ENCODE measurements around the gene GABBR2.
"Not testable (repeated sequence)": the region's sequence is repeated elsewhere in the genome, so short reads cannot be mapped to it uniquely, and the experiment has no call there.

GABBR2 gene

DNA sequence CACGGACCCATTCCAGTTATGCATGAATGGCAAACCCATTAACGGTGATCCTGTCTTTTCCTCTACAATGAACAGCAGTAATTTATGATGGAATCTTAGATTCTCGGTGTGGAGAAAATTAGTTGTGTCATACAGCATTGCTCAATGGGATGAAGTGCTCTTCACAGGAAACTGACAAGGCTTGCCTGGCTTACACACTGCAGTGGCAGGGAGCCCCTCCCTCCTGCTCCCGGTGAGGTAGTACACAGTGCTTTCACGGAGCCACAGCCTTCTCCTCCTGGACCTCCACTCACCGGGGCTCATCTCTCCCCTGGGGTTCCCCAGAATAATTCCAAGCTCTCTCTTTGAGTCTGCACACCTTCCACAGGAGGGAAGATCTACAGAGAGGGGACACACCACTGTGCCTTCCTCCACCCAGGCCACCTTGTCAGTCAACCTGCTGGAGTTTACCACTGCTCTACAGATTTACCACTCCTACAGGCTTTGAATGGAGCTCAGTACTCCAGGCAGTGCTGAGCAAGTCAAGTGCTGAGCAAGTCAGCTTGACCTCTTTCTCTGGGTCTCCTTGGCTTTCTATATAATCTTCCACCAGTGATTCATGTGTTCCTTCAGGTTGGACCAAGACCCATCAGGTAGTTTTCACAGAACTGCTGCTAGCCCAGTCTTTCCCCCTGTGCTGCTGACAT is 394.2 kb downstream of the GABBR2 start:
- FAIRE-seq = no peak

DNA sequence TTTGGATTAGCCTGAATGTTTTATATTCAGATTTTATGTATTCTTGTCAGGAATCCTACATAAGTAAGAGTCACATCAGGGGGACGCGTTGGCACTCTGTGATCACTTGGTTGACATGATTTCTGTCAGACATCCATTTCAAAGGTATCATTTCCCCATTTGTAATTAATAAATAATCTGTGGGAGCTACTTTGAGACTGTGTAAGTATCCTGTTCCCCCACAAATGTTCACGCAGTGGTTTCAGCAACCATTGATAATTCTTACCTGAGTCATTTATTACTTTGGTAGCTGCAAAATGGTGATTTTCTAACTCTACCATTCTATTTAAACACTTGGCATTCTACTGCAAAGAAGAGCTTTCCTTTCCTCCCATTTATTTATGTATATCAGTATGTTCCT is 396.4 kb downstream of the GABBR2 start:
- no peak for FAIRE-seq

DNA sequence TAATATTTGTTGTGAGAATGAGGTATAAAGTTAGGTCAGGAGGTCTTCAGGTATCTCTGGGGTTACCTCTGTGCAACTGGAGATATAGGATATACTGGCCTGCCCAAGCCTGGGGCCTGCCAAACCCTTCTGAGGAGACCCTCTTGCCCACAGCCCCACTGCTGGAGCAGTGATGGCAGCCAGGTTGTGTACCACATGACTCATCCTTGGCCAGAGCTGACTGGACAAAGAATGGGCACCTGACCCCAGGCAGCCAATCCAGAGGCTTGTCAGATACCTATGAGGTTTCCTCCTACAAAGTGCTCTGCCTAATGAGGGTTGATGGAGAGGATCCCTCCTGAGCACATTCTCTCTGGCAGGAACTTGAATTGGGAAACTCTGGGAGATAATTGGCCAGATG is 397.2 kb downstream of the GABBR2 start:
- no peak for FAIRE-seq

DNA sequence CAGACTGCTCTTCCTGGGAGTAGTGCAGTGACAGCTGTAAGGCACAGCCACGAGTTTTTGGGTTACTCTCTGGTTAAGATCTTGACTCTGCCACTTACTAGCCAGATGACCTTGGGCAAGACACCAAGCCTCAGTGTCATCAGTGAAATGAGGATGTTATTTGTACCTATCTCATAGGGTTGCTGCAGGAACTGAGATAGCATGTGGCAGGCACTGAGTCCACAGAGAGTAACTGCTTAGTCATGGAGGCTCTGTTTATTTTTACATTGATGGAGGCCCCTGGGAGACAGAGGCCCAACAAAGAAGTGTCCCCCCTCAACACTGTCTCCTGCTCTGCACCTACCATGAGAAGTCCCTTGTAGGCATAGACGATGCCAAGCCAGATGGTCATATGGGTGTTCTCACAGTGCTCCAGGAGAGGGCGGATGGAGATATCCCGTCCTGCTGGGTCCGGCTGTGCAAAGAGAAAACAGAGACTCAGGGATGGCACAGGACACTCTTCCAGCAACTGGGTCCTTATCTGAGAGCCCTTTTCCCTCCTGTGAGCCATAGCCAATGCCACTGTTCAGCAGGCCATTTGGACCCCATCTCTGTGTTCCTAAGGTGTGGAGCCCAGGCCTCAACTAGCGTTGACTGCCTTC is 397.9 kb downstream of the GABBR2 start:
- FAIRE-seq = no peak

DNA sequence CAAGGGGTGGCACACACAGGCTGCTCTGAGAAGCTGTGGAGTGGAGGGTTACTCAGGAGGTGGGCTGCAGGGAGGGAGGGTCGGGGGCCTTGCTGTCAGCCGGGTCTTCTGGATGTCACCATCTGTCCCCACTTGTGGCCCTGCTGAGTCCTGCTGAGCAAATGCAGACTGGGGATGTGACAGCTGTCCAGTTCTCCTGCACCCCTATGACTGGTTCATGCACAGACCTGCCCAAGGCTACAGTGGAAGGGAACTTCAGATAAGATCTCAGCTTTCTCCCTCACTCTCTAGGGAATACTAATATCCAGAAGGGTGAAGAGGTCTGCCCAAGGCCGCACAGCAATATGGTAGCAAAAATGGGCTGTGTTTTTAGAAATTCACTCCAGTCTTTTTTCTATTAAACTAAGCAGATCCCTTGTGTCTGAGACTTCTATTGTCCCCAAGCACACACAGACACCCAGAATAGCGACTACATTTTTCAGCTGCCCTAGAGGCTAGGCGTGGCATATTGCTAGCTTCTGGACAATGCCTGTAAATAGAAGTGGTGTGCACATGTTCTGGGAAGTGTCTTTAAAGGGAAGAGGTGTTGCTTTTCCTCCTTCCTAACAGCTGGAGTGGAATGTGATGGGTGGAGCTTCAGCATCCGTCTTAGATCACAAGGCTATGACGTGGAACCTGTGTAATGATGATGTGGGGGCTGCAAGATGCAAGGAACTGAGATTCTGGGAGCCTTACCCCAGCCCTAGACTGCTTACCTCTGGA is 402.2 kb downstream of the GABBR2 start:
- FAIRE-seq = no peak

DNA sequence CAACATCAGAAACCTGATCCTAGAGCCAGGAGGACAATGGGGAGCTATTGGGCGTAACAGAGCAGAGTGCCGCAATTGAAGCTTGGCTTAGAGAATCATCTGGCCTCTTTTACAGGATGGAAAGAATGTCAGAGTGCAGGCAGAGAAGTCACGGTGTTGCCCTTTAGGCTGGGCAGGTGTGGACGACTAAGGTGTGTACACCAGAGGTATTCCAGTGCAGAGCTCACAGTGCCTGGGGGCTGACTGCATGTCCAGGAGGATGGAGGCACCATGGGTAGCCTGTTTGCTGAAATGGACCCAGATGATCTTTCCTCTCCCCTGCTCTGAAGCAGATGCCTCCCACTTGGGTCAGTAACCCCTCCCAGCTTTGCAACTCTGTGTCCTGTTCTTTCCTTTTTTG is 404.4 kb downstream of the GABBR2 start:
- no peak for FAIRE-seq

DNA sequence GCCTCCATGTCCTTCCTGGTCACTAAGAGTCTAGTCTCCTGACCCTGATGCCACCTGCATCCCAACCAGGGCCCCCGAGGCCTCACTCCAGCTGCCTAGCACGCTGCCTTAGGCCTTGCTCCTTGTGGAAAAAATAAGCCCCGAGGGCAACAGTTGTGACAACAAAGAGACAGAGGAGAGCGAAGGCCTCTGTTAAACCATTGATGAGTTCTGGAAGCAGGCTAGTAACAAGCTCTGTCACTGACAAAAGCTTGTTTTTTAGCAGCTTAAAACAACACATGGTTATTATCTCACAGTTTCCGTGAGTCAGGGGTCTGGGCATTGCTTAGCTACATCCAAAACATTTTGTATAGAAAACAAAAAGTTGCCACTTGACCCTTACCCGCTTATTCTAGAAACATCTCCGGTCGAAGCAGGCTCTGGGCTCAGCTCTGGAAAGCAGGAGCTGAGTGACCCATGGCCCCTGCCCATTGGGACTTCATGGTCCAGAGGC is 405.1 kb downstream of the GABBR2 start:
- no peak for FAIRE-seq

DNA sequence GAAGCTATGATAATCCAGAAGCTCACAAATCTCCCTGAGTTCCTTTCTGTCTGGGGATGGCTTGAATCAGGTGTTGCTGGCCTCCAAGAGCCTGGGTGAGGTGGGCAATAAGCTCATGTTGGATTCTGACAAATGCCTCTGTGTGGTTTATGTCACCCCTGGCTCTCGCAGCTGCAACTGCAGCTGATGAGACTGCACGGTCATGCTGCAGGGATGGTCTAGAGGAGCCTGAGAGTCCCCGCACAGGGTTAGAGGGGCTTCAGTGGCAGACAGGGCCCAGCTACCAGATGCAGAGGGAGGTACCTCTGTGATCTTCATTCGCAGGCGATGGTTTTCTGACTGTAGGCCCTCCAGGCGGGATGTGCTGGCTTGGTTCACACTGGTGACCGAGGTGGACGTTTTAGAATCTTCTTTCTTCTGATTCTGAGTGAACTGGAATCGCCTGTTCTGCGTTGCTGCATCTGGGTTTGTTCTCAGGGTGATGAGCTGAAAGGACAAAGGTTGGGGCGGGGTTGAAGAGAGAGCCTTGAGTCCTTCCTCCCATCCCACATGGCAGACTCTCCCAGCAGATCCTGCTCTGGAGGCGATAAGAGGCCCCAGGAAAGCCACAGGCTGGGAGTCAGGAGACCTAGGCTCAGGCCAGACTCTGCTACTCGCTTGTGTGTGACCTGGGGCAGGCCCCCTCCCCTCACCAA is 405.6 kb downstream of the GABBR2 start:
- no peak for FAIRE-seq

DNA sequence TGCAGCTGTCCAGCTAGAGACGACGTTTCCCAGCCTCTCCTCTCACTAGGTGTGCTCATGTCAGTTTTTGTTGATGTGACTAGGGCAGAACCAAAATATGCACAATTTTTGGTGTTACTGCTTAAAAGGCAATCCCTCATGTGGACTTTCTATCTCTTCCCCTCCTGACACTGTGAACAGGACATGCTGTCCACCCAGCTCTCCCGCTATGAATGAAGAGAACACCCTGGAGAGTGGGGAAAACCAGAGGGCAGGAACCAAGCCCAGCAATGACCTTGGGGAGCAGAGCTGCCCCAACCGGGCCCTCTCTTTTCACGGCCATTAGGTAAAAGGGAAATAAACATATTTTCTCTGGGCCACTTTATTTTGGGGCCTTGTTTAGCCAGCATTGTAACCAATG is 406.6 kb downstream of the GABBR2 start:
- FAIRE-seq = no peak

DNA sequence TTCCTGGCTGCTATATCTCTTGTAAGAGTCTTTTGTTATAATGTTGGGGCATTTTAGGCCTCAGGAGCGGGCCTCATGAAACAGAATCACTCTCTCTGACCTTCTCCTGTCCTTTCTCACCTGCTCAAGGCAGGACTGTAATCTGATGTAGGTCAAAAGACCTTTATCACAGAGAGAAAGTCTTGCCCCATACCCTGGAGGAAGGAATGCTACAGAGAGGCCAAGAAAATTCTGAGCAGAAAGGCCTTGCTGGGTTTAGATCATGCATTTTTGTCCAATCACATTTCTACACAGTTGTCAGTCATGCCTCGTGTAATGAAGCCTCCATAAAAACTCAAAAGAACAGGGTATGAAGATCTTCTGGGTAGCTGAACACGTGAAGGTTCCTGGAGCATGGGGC is 408.1 kb downstream of the GABBR2 start:
- FAIRE-seq = no peak

DNA sequence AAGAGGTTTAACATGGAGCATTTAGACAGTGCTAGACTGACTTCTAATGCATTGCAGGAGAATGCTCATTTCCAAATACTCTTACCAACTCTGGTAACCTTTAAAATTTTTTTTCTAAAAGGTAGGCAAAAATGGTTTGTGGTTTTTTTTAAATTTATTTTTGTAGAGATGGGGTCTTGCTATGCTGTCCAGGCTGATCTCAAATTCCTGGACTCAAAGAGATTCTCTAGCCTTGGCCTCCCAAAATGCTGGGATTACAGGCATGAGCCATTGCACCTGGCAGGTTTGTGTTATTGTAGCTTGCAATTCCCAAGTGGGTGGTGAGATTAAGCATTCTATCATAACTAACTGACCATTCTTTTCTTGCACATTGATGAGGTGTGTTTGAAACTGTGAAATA is 410.3 kb downstream of the GABBR2 start:
- no peak for FAIRE-seq

DNA sequence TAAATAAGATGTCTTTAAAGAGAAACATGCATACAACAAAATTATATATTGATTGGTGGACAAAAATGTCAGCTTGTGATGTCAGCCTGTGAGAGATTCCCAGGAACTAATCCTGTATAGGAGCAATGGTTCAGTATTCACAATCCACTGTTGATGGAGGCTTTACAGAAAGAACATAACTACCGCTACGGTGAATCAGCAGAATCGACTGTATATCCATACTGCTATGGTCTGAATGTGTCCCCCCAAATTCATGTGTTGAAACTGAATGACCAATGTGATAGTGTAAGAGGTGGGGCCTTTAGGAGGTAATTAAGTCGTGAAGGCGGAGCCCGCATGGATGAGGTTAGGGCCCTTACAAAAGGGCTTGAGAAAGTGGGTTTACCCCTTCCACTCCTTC is 412.9 kb downstream of the GABBR2 start:
- no peak for FAIRE-seq

DNA sequence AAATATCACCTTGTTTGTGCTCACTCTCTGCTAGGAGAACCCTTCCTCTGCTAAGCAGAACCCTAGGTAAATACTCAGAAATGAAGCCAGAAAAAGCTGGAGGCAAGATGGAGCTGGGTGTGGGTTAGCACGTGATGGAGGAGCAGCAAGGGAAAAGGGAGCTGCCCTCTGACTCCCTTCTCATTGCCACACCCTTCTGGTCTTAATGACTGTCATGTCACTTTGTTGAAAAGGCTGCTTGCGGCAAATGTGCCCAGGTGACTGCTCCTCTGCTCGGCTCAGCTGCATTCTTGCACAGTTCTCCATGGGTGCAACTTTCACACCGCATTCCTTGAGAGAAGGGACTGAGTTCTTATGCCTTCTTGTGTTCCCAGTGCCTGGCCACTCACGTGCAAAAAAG is 416.9 kb downstream of the GABBR2 start:
- FAIRE-seq = no peak

DNA sequence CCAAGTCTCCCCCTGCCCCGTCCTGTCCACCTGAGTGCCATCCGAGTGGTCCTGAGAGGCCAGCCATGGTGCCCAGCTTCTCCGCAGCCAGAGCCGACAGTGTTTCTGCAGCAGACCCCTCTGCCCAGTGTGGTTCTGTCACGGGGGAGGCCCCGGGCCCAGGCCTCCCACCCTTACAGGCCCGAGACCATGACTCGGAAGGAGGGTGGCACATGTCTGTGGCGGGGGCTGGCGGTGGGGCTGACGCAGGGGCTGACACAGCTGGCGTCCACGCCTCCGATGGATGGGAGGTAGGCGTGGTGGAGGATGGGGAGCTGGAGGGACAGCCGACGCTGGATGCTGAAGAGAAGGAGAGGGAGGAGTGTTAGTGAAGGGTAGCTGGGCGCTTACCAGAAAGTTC is 418.3 kb downstream of the GABBR2 start:
- no peak for FAIRE-seq

DNA sequence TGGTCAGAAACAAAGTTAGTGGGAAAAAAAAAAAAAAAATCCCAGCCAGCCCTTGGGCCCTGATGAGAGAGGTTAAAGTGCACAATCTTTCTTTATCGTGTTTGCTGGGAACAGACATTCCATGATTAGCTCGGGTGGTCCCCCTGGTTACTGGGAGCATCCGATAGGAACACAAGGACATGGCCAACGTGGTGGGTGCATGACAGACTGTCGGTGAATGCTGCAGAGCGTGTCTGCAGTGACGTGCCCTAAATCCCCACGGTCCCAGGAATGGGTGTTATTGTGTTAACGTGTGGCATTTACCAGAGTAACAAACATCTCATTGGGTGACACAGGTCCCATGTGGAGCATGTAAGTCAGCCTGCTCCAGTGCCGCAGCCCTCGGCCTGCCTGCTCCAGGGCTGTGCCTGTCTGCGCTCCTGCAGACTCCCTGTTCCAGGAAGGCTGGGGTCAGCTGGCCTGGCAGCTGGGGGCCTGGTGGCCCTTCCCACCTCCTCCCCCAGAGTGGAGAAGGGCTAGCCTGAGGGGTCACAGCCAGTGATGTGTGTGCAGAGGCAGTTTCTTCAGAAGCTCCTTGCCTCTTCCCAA is 419.0 kb downstream of the GABBR2 start:
- no peak for FAIRE-seq

DNA sequence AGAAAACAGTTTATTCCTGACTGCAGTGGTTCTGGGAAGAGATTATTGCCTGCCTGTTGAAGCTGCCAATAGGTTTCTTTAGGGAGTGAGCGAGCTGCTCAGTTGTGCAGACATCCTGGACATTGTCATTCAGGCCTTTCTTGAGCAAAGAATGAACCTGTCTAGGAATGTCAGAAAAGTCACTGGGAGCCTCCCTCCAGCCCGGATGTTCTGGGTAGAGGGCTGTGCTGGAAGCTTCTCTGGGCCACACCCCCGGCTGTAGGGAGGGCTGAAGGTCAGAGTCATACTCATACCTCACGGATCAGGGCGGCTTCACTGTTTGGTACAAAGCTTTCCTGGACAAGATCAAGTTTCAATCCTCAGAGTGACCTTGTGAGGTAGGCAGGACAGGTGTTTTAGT is 419.9 kb downstream of the GABBR2 start:
- FAIRE-seq = no peak

DNA sequence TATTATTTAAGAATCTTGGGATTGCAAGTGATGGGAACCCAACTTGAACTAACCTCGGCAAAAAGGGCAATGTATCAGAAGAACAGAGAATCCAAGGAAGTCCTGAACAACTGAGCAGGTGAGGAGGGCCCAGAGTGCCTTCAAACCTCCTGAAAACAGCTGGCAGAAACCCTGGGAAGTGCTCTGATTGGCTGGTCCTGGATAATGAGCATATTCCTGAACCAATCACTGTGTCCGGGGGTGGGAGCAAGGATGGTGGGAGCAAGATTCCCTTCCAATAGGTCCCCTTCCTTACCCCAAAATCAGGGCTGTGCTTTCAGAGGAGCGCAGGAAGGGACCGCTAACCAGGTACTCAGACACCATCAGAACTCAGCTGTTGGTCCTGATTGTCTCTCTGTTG is 421.4 kb downstream of the GABBR2 start:
- FAIRE-seq = no peak

DNA sequence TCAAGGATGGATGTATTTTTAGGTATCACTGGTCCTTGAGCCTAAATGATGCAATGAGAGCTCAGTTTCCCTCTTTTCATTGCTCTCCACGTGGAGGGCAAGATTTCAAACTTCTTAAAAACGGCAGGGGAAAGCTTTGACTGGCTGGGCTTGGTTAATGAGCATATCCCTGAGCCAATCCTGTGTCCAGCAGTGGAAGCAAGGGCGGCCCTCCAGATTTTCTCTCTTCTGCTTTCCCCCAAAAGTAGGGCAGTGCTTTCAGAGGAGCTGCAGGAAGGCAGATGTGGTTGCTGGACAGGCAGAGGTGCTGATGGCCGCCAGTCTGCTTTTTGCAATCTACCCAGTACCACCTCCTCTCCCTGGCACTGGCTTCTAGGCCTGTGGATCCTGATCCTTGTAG is 423.3 kb downstream of the GABBR2 start:
- FAIRE-seq = no peak

DNA sequence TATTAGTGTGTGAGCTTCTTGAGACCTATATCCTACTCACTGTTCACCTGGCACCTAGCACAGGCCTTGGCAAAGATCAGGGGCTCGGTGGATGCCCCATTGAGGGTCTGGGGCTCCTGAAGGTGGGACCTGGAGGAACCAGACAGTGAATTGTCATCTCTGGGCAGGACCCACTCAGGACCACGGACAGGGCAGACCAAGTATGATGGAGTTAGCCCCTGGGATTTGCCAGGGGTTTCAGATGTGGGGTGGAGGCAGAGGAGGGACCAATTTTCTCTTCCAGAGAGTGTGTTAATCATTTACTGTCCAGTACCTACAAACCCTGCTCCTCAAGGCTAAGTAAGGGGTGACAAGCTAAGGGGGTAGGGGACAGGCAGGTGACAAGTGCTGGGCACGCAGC is 424.0 kb downstream of the GABBR2 start:
- FAIRE-seq = no peak

DNA sequence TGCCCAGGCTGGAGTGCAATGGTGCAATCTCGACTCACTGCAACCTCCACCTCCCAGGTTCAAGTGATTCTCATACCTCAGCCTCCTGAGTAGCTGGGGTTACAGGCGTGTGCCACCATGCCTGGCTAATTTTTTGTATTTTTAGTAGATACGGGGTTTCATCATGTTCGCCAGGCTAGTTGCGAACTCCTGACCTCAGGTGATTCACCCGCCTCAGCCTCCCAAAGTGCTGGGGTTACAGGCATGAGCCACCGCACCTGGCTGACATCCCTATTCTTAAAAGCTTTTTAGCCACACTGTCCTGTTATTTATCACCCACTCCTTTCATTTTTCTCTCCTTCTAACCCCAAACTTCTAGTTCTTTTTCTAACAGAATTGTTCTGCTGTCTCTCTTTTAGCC is 425.6 kb downstream of the GABBR2 start:
- not testable (repeated sequence) for FAIRE-seq

DNA sequence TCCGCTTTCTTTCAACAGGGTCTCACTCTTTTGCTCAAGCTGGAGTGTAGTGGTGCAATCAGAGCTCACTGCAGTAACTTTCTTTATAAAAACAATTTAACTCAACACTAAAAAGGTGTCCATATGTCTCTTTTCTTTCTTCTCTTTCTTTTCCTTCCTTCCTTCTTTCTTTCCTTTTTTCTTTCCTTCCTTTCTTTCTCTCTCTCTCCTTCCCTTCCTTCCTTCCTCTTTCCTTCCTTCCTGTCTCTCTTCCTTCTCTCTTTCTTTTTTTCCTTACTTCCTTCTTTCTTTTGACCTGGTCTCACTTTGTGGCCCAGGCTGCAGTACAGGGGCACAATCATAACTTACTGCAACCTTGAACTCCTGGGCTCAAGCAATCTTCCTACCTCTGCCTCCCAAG is 427.5 kb downstream of the GABBR2 start:
- FAIRE-seq = no peak

DNA sequence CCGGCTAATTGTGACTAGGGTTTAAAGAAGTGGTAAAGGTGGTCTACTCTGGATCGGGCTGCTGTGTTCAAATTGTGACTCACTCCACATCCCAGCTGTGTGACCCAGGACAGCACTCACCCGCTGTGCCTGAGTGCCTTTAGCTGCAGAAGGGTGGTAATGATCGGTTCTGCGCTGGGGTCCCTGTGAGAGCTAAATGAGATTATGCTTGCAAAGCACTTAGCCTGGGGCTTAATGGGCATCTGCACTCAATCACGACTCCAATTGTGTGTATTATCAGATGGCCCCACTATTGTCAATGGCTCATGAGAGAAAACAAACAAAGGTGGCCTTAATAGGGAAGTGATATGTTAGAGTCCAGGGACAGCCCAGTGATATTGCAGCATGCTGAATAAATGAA is 428.2 kb downstream of the GABBR2 start:
- FAIRE-seq = no peak

DNA sequence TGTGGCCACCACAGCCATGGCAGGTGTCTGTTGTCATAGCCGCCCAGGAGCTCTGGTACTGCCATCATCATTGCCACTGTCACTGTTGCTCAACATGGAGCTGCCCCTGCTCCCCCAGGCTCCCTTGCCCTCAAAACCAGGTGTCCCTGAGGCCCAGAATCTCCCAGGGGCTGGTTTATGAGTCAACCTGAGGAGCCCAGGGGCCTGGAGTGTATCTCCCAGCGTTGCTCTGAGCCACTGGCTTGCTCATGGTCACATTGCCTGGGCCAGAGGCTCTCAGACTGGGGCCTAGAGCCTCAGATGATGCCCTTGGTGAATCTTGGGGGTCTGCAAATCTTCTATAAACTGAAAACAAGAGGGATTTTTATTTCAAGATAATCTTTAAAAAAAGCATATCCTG is 428.6 kb downstream of the GABBR2 start:
- no peak for FAIRE-seq
